ENCODE results near the gene MARK4.

DNA sequence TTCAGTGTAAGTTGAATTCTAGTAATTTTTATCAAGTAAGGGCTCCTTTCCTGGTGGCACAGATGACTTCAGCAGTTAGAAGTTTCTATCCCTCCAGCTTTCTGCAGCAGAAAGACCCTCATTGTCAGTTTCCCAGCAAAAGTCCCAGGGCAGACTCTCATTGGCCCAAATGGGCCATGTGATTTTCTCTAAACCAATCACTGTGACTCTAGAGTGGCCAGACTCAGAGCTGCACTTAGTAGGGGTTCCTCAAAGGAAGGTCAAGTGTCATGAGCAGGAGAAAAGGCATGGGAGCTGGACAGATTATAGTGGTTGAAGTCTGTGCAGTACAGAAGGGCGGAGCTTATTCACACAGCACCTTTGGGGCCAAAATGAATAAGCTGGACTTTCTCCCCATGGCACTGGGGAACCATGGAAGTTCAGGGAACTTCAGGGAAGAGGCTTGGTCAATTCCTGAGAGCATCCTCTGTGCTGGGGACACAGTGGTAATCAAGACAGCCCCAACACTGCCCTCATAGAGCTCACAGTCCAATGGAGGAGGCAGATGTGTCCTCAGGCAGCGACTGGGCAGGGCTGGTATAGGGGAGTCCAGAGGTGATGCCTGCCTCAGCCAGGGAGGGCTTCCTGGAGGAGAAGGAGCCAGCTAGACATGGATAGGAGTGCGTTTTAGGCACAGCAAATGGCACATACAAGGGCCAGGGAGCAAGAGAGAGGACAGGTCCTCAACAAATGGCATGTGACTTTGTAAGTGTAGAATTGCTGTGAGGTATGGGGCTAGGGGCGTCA, 53.3 kb downstream of the MARK4 start:
- TF ChIP-seq, protein P1, sequence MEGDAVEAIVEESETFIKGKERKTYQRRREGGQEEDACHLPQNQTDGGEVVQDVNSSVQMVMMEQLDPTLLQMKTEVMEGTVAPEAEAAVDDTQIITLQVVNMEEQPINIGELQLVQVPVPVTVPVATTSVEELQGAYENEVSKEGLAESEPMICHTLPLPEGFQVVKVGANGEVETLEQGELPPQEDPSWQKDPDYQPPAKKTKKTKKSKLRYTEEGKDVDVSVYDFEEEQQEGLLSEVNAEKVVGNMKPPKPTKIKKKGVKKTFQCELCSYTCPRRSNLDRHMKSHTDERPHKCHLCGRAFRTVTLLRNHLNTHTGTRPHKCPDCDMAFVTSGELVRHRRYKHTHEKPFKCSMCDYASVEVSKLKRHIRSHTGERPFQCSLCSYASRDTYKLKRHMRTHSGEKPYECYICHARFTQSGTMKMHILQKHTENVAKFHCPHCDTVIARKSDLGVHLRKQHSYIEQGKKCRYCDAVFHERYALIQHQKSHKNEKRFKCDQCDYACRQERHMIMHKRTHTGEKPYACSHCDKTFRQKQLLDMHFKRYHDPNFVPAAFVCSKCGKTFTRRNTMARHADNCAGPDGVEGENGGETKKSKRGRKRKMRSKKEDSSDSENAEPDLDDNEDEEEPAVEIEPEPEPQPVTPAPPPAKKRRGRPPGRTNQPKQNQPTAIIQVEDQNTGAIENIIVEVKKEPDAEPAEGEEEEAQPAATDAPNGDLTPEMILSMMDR (optimal IDR thresholded peaks at IDR 0.05 in 1 of 3, IDR thresholded peaks at IDR 0.05 in 1 of 3, conservative IDR thresholded peaks at IDR 0.05 in 1 of 3; ENCODE audit: extremely low read depth in 1 of 3, insufficient read depth in 2 of 3, low read length in 3 of 3): no peak
- TF ChIP-seq EZH2 (IDR thresholded peaks at IDR 0.05; ENCODE audit: low read length): no peak
